ENCODE measurements around the gene S100A10. TPM values are rescaled to one million over a fixed set of nuclear protein-coding genes. Genes with fewer than 3 reads are reported as not detected.
A peak's percentile ranks its signal among the peaks of the same experiment; 100 is the strongest.

The S100A10 gene
- total and polyA plus RNA-seq, 4 donors: 7.0 to 99.5 (median 35.4) TPM

DNA sequence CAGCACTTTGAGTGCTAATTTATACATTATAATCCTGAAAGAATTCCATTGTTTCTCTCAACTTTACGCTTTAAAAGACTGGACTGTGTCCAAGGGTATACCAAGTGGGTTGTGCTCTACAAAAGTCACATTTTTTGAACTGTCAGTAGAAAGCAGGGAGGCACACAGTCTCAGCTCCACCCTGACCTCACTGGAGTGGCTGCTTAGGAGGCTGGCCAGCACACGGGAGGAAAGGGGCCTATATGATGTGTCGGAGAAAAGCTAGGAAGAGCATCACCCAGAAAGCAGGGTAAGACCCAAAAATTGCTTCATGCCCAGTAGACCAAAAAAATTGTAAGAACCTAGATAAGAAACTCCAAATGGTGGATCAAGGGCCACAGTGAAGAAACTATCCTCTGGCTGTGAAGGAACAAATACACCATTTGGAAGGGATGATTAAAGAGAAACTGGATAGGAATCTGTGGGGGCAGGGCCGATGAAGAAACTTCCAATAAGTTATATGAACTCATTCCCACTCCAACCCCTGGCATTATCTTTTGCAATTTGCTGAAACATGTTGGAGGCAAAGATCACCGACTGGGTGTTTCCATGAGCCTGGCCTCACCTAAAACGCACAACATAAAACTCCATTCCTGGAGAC is 1.9 kb downstream of the S100A10 start:
- no peak for DNase-seq (ENCODE audit: low spot score)
- Histone ChIP-seq H3K27me3 (ENCODE audit: control insufficient read depth in 4 of 4, insufficient read depth in 4 of 4, low read length in 3 of 4) (no peaks in the 10 kb centered on the region), H3K27ac (ENCODE audit: low read depth in 1 of 2, low read length in 2 of 2) (peak overlapping the region; percentile 76 to 89), H3K9ac (ENCODE audit: low read depth in 1 of 2, low read length in 2 of 2) (peak overlapping the region in 1 of 2 donors; percentile 28), H3K9me3 (ENCODE audit: control insufficient read depth in 4 of 4, low read length in 3 of 4) (no peaks in the 10 kb centered on the region), H3K36me3 (ENCODE audit: control insufficient read depth in 4 of 4, insufficient read depth in 3 of 4, low read depth in 1 of 4, low read length in 3 of 4) (no peaks in the 10 kb centered on the region), H3K4me1 (ENCODE audit: control insufficient read depth in 4 of 4, insufficient read depth in 4 of 4, low read length in 3 of 4) (peaks cover 3 to 43% (median 36%) of the 10 kb centered on the region in 4 donors), H3K4me3 (ENCODE audit: low read depth in 1 of 3, low read length in 3 of 3) (peak overlapping the region in 2 of 3 donors; percentile 14 to 73)
- 45% methylated on average over 6 of the region's 6 CpGs for WGBS
- peak; percentile 43 to 58 for TF ChIP-seq HNF4A (conservative IDR thresholded peaks at IDR 0.05)
- TF ChIP-seq RXRA (IDR thresholded peaks at IDR 0.05): peak; percentile 29 to 56
- no peak for TF ChIP-seq GABPA (IDR thresholded peaks at IDR 0.05 in 1 of 2, conservative IDR thresholded peaks at IDR 0.05 in 1 of 2)
- TF ChIP-seq YY1 (IDR thresholded peaks at IDR 0.05): no peak

DNA sequence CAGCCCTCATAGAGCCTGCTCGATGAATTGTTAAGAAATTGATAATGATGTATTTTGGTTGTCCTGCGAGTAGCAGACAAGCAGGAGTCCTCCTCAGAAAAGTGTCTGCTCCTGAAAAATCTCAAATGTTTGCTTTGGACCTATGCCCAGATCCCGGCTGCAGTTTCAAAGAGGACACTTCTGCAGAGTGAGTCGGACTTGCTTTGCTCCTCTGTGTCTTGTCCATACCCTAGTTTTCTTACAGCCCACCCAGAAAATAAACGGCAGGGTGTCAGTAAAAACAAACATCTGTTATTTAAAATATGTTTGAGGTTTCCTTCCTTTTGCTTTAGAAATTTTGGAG is 2.8 kb downstream of the S100A10 start:
- H3K27ac ChIP-seq (ENCODE audit: low read depth in 1 of 2, low read length in 2 of 2): peak overlapping the region; percentile 25 to 28
- H3K4me3 ChIP-seq (ENCODE audit: low read depth in 1 of 3, low read length in 3 of 3): no peak overlapping the region

More for the DNA sequence above, 2.8 kb downstream of the S100A10 start:
- TF ChIP-seq NR2F2 (IDR thresholded peaks at IDR 0.05) (no peak), EGR1 (IDR thresholded peaks at IDR 0.05; ENCODE audit: low read depth in 2 of 2) (no peak), RAD21 (IDR thresholded peaks at IDR 0.05) (peak in 1 of 2 donors; percentile 26), HNF4A (conservative IDR thresholded peaks at IDR 0.05) (peak; percentile 7 to 16)
- TF ChIP-seq, protein P1, sequence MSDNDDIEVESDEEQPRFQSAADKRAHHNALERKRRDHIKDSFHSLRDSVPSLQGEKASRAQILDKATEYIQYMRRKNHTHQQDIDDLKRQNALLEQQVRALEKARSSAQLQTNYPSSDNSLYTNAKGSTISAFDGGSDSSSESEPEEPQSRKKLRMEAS (IDR thresholded peaks at IDR 0.05): no peak
- TF ChIP-seq, protein P2, sequence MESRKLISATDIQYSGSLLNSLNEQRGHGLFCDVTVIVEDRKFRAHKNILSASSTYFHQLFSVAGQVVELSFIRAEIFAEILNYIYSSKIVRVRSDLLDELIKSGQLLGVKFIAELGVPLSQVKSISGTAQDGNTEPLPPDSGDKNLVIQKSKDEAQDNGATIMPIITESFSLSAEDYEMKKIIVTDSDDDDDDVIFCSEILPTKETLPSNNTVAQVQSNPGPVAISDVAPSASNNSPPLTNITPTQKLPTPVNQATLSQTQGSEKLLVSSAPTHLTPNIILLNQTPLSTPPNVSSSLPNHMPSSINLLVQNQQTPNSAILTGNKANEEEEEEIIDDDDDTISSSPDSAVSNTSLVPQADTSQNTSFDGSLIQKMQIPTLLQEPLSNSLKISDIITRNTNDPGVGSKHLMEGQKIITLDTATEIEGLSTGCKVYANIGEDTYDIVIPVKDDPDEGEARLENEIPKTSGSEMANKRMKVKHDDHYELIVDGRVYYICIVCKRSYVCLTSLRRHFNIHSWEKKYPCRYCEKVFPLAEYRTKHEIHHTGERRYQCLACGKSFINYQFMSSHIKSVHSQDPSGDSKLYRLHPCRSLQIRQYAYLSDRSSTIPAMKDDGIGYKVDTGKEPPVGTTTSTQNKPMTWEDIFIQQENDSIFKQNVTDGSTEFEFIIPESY (IDR thresholded peaks at IDR 0.05): no peak
- TF ChIP-seq, protein P3, sequence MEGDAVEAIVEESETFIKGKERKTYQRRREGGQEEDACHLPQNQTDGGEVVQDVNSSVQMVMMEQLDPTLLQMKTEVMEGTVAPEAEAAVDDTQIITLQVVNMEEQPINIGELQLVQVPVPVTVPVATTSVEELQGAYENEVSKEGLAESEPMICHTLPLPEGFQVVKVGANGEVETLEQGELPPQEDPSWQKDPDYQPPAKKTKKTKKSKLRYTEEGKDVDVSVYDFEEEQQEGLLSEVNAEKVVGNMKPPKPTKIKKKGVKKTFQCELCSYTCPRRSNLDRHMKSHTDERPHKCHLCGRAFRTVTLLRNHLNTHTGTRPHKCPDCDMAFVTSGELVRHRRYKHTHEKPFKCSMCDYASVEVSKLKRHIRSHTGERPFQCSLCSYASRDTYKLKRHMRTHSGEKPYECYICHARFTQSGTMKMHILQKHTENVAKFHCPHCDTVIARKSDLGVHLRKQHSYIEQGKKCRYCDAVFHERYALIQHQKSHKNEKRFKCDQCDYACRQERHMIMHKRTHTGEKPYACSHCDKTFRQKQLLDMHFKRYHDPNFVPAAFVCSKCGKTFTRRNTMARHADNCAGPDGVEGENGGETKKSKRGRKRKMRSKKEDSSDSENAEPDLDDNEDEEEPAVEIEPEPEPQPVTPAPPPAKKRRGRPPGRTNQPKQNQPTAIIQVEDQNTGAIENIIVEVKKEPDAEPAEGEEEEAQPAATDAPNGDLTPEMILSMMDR (IDR thresholded peaks at IDR 0.05; ENCODE audit: low read depth, low read length, missing input control): no peak
- no peak for DNase-seq (ENCODE audit: low spot score)
- Histone ChIP-seq H3K4me1 (ENCODE audit: control insufficient read depth in 4 of 4, insufficient read depth in 4 of 4, low read length in 3 of 4) (peaks cover 3 to 43% (median 36%) of the 10 kb centered on the region in 4 donors), H3K9ac (ENCODE audit: low read depth in 1 of 2, low read length in 2 of 2) (peak overlapping the region in 1 of 2 donors; percentile 48), H3K36me3 (ENCODE audit: control insufficient read depth in 4 of 4, insufficient read depth in 3 of 4, low read depth in 1 of 4, low read length in 3 of 4) (peaks cover 0 to 1% (median under 1%) of the 10 kb centered on the region in 4 donors), H3K27me3 (ENCODE audit: control insufficient read depth in 4 of 4, insufficient read depth in 4 of 4, low read length in 3 of 4) (no peaks in the 10 kb centered on the region), H3K9me3 (ENCODE audit: control insufficient read depth in 4 of 4, low read length in 3 of 4) (no peaks in the 10 kb centered on the region)
- 11% methylated on average over 5 of the region's 5 CpGs for WGBS
